Neural progenitor cell (in vitro differentiated cells): ENCODE measurements around the gene POT1. TPM values are rescaled to one million over a fixed set of nuclear protein-coding genes. Genes with fewer than 3 reads are reported as not detected.

ENCODE experiments used
- DNase-seq: peaks from one replicate; pipeline ENCODE4 v3.0.0-alpha.2; 2016; ENCODE audit warnings: low spot score
- H2AFZ ChIP-seq: fragments of 200-600 bp; sonication (generic); replicated peaks from 2 replicates; pipeline ENCODE4 v1.6.1; 2016; ENCODE audit warnings: antibody characterized with exemption
- H3F3A ChIP-seq: fragments of 200-600 bp; sonication (generic); 2 replicates; pipeline ENCODE4 v1.6.1; 2016; ENCODE audit warnings: antibody characterized with exemption, low read depth
- H3K27ac ChIP-seq: fragments of 200-600 bp; sonication (generic); 2 replicates; pipeline ENCODE4 v1.5.1; 2016; ENCODE audit warnings: mild to moderate bottlenecking
- H3K27me3 ChIP-seq: fragments of 200-600 bp; sonication (generic); 2 replicates; pipeline ENCODE4 v1.6.1; 2016; ENCODE audit warnings: mild to moderate bottlenecking, moderate library complexity
- H3K36me3 ChIP-seq: fragments of 200-600 bp; sonication (generic); 2 replicates; pipeline ENCODE4 v1.5.1; 2016
- H3K4me1 ChIP-seq: fragments of 200-600 bp; sonication (generic); 2 replicates; pipeline ENCODE4 v1.6.1; 2016; ENCODE audit warnings: mixed run types
- H3K4me2 ChIP-seq: fragments of 200-600 bp; sonication (generic); 2 replicates; pipeline ENCODE4 v1.6.1; 2016
- H3K4me3 ChIP-seq: fragments of 200-600 bp; sonication (generic); 2 replicates; pipeline ENCODE4 v1.5.1; 2016
- H3K79me2 ChIP-seq: fragments of 200-600 bp; sonication (generic); 2 replicates; pipeline ENCODE4 v1.6.1; 2016; ENCODE audit warnings: low read depth
- H3K9ac ChIP-seq: fragments of 200-600 bp; sonication (generic); 2 replicates; pipeline ENCODE4 v1.6.1; 2016
- H3K9me3 ChIP-seq: fragments of 200-600 bp; sonication (generic); 2 replicates; pipeline ENCODE4 v1.5.1; 2016; ENCODE audit warnings: low read depth
- H4K20me1 ChIP-seq: fragments of 200-600 bp; sonication (generic); 2 replicates; pipeline ENCODE4 v1.6.1; 2016; ENCODE audit warnings: low read depth
- H3K27ac Mint-ChIP-seq: 3 replicates; pipeline ENCODE4 v1.8.0; 2021; ENCODE audit warnings: mixed read lengths
- H3K27me3 Mint-ChIP-seq: 2 replicates; pipeline ENCODE4 v1.8.0; 2022; ENCODE audit warnings: low read depth, mild to moderate bottlenecking, inconsistent platforms, moderate library complexity, mixed read lengths; ENCODE audit not compliant: insufficient read depth
- H3K36me3 Mint-ChIP-seq: 3 replicates; pipeline ENCODE4 v1.8.0; 2021; ENCODE audit warnings: mixed read lengths
- H3K4me1 Mint-ChIP-seq: 3 replicates; pipeline ENCODE4 v1.8.0; 2021; ENCODE audit warnings: mixed read lengths
- H3K4me3 Mint-ChIP-seq: 3 replicates; pipeline ENCODE4 v1.8.0; 2021; ENCODE audit warnings: mild to moderate bottlenecking, moderate library complexity, mixed read lengths
- H3K9me3 Mint-ChIP-seq: 3 replicates; pipeline ENCODE4 v1.8.0; 2020; ENCODE audit warnings: mixed read lengths
- CTCF ChIP-seq: fragments of 200-600 bp; sonication (generic); IDR thresholded peaks from 2 replicates; pipeline ENCODE4 v1.5.1; 2017; ENCODE audit warnings: antibody characterized with exemption, mild to moderate bottlenecking
- EZH2 ChIP-seq: fragments of 200-600 bp; sonication (generic); IDR thresholded peaks from 2 replicates; pipeline ENCODE4 v1.6.1; 2017; ENCODE audit warnings: antibody characterized with exemption, mild to moderate bottlenecking, moderate library complexity
- EZH2phosphoT487 ChIP-seq: fragments of 200-600 bp; sonication (generic); IDR thresholded peaks from 2 replicates; pipeline ENCODE4 v1.6.1; 2017; ENCODE audit warnings: antibody characterized with exemption
- total RNA-seq: library from RNA; depleted of rRNA; stranded (reverse); fragments of >200 nt; gene quantifications from 2 replicates; pipeline ENCODE4 v1.2.3, GENCODE V29; 2015; ENCODE audit warnings: low replicate concordance

The POT1 gene
- total RNA-seq, 1 donor from 2014 or later, result 108 TPM

DNA sequence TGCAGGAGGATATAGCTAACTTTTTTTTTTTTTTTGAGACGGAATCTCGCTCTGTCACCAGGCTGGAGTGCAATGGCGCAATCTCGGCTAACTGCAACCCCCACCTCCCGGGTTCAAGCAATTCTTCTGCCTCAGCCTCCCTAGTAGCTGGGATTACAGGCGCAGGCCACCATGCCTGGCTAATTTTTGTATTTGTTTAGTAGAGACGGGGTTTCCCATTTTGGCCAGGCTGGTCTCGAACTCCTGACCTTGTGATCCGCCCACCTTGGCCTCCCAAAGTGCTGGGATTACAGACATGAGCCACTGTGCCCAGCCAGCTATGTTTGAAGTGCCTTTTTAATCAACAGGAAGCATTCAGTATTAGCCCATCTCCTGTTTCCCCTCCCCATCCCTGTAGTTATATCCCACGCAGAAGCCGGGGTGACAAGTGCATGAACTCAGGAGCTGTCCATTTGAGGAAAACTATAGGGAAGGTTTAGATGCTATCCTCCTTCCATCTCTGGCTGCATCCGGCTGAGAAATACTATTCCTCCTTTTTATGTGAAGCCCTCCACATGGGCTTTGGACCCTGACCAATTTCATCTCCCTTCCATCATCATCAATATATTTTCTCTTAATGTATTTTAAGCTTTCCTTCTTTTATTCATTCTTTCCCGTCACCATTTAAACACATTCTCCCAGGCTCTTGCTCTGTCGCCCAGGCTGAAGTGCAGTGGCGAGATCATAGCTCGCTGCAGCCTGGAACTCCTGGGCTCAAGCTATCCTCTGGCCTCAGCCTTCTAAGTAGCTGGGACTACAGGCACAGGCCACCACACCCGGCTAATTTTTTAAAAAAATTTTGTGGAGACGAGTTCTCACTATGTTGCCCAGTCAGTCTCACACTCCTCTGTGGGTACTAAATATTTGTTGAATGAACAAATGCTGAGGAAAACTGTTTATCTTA, 1.3 kb upstream of the POT1 start:
- no peaks in the 10 kb centered on the region for H3K9me3 Mint-ChIP-seq
- H3K36me3 Mint-ChIP-seq, result no peaks in the 10 kb centered on the region
- H3K27ac Mint-ChIP-seq, result no peak overlapping the region
- Histone ChIP-seq H3K4me3 (no peak overlapping the region), H3K9me3 (no peaks in the 10 kb centered on the region), H3K36me3 (no peaks in the 10 kb centered on the region), H4K20me1 (no peaks in the 10 kb centered on the region), H3F3A (peaks cover 19% of the 10 kb centered on the region), H3K79me2 (peaks cover 35% of the 10 kb centered on the region), H3K9ac (no peak overlapping the region), H3K27ac (no peak overlapping the region), H3K27me3 (no peaks in the 10 kb centered on the region), H2AFZ (no peak overlapping the region), H3K4me2 (no peak overlapping the region), H3K4me1 (peaks cover 6% of the 10 kb centered on the region)
- H3K4me3 Mint-ChIP-seq, result peak overlapping the region; percentile 48
- H3K27me3 Mint-ChIP-seq, result no peaks in the 10 kb centered on the region
- DNase-seq, result no peak
- TF ChIP-seq EZH2, result no peak
- TF ChIP-seq CTCF, result no peak
- TF ChIP-seq EZH2phosphoT487, result no peak
- peaks cover 22% of the 10 kb centered on the region for H3K4me1 Mint-ChIP-seq

DNA sequence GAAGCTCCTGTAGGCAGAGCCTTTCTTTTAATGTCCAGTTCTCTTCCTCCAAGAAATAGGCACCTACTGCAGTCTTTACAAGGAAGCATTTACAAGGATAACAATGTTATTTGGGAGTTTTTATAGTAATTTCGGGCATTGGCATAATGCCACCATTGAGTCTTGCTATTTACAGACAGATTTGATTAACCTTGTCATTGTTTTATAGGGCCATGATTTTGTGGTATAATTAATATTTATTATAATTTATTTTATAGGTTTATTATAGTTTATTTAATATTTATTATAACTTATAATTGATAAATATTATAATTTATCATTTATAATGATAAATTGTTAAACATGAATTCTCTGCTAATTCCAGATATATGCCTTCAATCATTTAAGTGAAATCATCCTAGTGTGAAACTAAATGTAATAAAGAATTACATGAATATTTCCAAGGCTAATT, 573 bp upstream of the POT1 start:
- H3K9ac ChIP-seq, result no peak overlapping the region
- DNase-seq, result no peak
- Mint-ChIP-seq H3K9me3 (no peaks in the 10 kb centered on the region), H3K36me3 (no peaks in the 10 kb centered on the region), H3K27me3 (no peaks in the 10 kb centered on the region), H3K4me1 (peaks cover 22% of the 10 kb centered on the region), H3K4me3 (peak overlapping the region; percentile 94), H3K27ac (no peak overlapping the region)
- H3K27ac ChIP-seq, result peak overlapping the region; percentile 65
- TF ChIP-seq EZH2phosphoT487, result no peak
- TF ChIP-seq CTCF, result no peak
- no peak for TF ChIP-seq EZH2
- H3K79me2 ChIP-seq, result peaks cover 43% of the 10 kb centered on the region
- H3K4me2 ChIP-seq, result peak overlapping the region; percentile 85
- no peaks in the 10 kb centered on the region for H3K9me3 ChIP-seq
- no peaks in the 10 kb centered on the region for H3K36me3 ChIP-seq
- H3F3A ChIP-seq, result peaks cover 19% of the 10 kb centered on the region
- H3K27me3 ChIP-seq, result no peaks in the 10 kb centered on the region
- H3K4me1 ChIP-seq, result peaks cover 6% of the 10 kb centered on the region
- H3K4me3 ChIP-seq, result peak overlapping the region; percentile 64
- no peak overlapping the region for H2AFZ ChIP-seq
- no peaks in the 10 kb centered on the region for H4K20me1 ChIP-seq

DNA sequence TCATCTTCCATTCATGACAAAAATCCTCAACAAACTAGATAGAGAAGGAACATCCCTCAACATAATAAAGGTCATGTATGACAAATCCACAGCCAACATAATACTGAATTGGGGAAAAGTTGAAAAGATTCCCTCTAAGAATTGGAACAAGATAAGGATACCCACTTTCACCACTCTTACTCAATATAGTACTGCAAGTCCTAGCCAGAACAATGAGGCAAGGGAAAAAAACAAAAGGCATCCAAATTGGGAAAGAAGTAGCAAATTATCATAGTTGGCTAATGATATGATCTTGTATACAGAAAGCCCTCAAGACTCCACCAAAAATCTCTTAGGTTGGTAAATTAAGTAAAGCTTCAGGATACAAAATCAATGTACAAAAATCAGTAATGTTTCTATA, 4.7 kb downstream of the POT1 start:
- H3K9me3 ChIP-seq, result no peaks in the 10 kb centered on the region
- peaks cover 3% of the 10 kb centered on the region for H4K20me1 ChIP-seq
- H3K4me3 ChIP-seq, result no peak overlapping the region
- peaks cover 4% of the 10 kb centered on the region for H3F3A ChIP-seq
- H3K36me3 Mint-ChIP-seq, result peaks cover 2% of the 10 kb centered on the region
- no peaks in the 10 kb centered on the region for H3K27me3 ChIP-seq
- H3K4me1 ChIP-seq, result peaks cover 6% of the 10 kb centered on the region
- H3K4me3 Mint-ChIP-seq, result no peak overlapping the region
- peaks cover 96% of the 10 kb centered on the region for H3K79me2 ChIP-seq
- no peaks in the 10 kb centered on the region for H3K27me3 Mint-ChIP-seq
- H3K4me2 ChIP-seq, result no peak overlapping the region
- H3K27ac Mint-ChIP-seq, result no peak overlapping the region
- H2AFZ ChIP-seq, result no peak overlapping the region
- DNase-seq, result no peak
- no peaks in the 10 kb centered on the region for H3K9me3 Mint-ChIP-seq
- TF ChIP-seq EZH2phosphoT487 (no peak), CTCF (no peak), EZH2 (no peak)
- H3K4me1 Mint-ChIP-seq, result peaks cover 22% of the 10 kb centered on the region
- H3K9ac ChIP-seq, result no peak overlapping the region
- no peaks in the 10 kb centered on the region for H3K36me3 ChIP-seq
- H3K27ac ChIP-seq, result no peak overlapping the region
